Heart right ventricle (tissue), 16 donors: Measurements from ENCODE around the gene RNF166. TPM values are rescaled to one million over a fixed set of nuclear protein-coding genes. Genes with fewer than 3 reads are reported as not detected.

Experiments used
- ATAC-seq, 8 donors: fragments of 200-7000 bp; cut with Tn5 transposase; one replicate each; pipeline ENCODE4 v1.9.1; 2020; ENCODE audit warnings: mild to moderate bottlenecking in 8 of 8, moderate library complexity in 8 of 8, moderate number of reproducible peaks in 1 of 8
- DNase-seq, 2 donors: peaks; one replicate each; pipeline ENCODE4 v3.0.0-alpha.2; 2020
- H3K27ac ChIP-seq, 10 donors: fragments of 200-600 bp; sonication (generic) in 2 of 10; one replicate each; pipeline versions ENCODE4 v1.5.0 to v1.8.0; 2020 to 2022; ENCODE audit warnings: mild to moderate bottlenecking in 3 of 10
- H3K27me3 ChIP-seq, 7 donors: fragments of 200-600 bp; one replicate each; pipeline ENCODE4 v1.8.0; 2021 to 2022; ENCODE audit warnings: mild to moderate bottlenecking in 2 of 7
- H3K36me3 ChIP-seq, 9 donors: fragments of 200-600 bp; sonication (generic) in 1 of 9; one replicate each; pipeline versions ENCODE4 v1.5.0 to v1.8.0; 2020 to 2022; ENCODE audit warnings: mild to moderate bottlenecking in 2 of 9
- H3K4me1 ChIP-seq, 9 donors: fragments of 200-600 bp; sonication (generic) in 1 of 9; one replicate each; pipeline versions ENCODE4 v1.5.0 to v1.8.0; 2020 to 2022; ENCODE audit warnings: mild to moderate bottlenecking in 4 of 9
- H3K4me3 ChIP-seq, 10 donors: fragments of 200-600 bp; sonication (generic) in 2 of 10; one replicate each; pipeline versions ENCODE4 v1.5.0 to v1.8.0; 2020 to 2022; ENCODE audit warnings: mild to moderate bottlenecking in 7 of 10, moderate library complexity in 2 of 10
- H3K9me3 ChIP-seq, 11 donors: fragments of 200-600 bp in 10 of 11; sonication (generic) in 2 of 11; one replicate each; pipeline versions ENCODE4 v1.5.0 to v1.8.0; 2013 to 2022; ENCODE audit warnings: mild to moderate bottlenecking in 2 of 11, control low read depth in 1 of 11, moderate library complexity in 1 of 11
- WGBS, 2 donors: extraction: QIAGEN DNeasy Blood & Tissue Kit; methylation state at CpG; one replicate each; pipeline ENCODE4 v1.1.7; 2013; ENCODE audit warnings: inconsistent platforms in 1 of 2; 5-methylcytosine and 5-hydroxymethylcytosine counted together
- intact Hi-C, 10 donors: fragments of 100-400 bp; cut with DNase I; formaldehyde crosslinking; loops; one replicate each; pipeline versions ENCODE4 v1.11.1 to v1.14.2; 2022
- polyA plus RNA-seq, 2 donors: library from polyadenylated mRNA; stranded (reverse); fragments of 200-250 nt; gene quantifications; one replicate each; pipeline ENCODE4 v1.2.3, GENCODE V29; 2013
- total RNA-seq, 10 donors: library from RNA; stranded (reverse); fragmentation: NEBNext Ultra II Directional in 3 of 10; extraction: Animal tissue kit (Norgen Biotek cat#: 25700) in 3 of 10; gene quantifications; one replicate each; pipeline versions ENCODE4 v1.2.1 to v1.2.4, GENCODE V29; 2021 to 2023
- TF ChIP-seq, protein P1 (sequence below), 9 donors: fragments of 200-600 bp; sonication (generic) in 2 of 9; IDR thresholded peaks; one replicate each; pipeline versions ENCODE4 v1.5.0 to v1.8.0; 2021 to 2022; ENCODE audit warnings: antibody characterized with exemption in 9 of 9, mild to moderate bottlenecking in 5 of 9, moderate library complexity in 1 of 9
- donor health status: Arrhythmogenic right ventricular cardiomyopathy.
- donor health status: ischemic (EF 13 %, LVEDD 7.1; RV severe dilation, severe dysfunction).
- donor health status: healthy with polysubstance abuse.
- donor health status: DM: no; HTN: yes; CAD: no.
- donor health status: DM: no; HTN: no; CAD: no.
- donor health status: ischemic (EF 25% LVEDD 6.9; RV normal size, moderate dysfunction).
- donor health status: ischemic (EF 25% LVEDD 5.7; RV mildly dilated, moderate dysfunction).
- donor health status: healthy.
- donor health status: DM: yes; HTN: yes; CAD: no.
- donor health status: Ischemic cardiomyopathy.
- donor health status: ischemic (EF 35%, LVEDD 5.7; RV mildly dilated, moderate dysfunction).
- donor health status: nonischemic (EF 11% LVEDD 7.7; RV severe dilation, severe dysfunction).
- donor health status: DM: yes; HTN: yes; CAD: no.
- donor health status: PGD.
- donor health status: ischemic (EF 29% LVEDD 5.4; RV normal size, mild dysfunction).
- donor health status: nonischemic (EF 23%, LVEDD 6.1; RV moderate dilation, normal function).

Gene RNF166
- total and polyA plus RNA-seq, 12 donors = 11.8 to 38.0 (median 14.3) TPM

DNA sequence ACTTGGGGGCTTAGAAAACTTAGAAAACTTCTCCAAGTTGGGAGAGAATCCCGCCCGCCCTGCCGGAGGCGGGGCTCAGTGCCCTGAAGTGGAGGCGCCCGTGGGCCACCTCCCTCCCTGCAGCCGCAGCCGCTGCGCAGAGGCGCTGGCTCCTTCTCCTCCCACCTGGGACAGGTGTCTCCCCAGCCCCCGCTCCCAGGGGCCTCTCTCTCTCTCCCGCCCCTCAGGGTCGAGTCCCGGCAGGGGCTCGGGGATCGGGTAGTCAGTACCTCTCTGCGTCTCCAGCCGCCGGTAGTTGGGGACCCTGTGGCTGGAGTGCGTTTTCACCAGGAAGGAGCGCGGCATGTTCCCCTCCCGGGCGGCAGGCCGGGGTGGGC, 20.2 kb downstream of the RNF166 start:
- intact Hi-C loops = no loop called here
- DNase-seq = peak in 1 of 2 donors; percentile 37
- Histone ChIP-seq H3K4me1 (peaks cover 6 to 51% (median 21%) of the 10 kb centered on the region in 9 donors), H3K27me3 (peaks cover 0 to 79% (median 49%) of the 10 kb centered on the region in 7 donors), H3K27ac (peak overlapping the region in 4 of 10 donors; percentile 13 to 89 (median 42)), H3K9me3 (no peaks in the 10 kb centered on the region), H3K4me3 (peak overlapping the region; percentile 40 to 86 (median 60)), H3K36me3 (no peaks in the 10 kb centered on the region)
- TF ChIP-seq, protein P1, sequence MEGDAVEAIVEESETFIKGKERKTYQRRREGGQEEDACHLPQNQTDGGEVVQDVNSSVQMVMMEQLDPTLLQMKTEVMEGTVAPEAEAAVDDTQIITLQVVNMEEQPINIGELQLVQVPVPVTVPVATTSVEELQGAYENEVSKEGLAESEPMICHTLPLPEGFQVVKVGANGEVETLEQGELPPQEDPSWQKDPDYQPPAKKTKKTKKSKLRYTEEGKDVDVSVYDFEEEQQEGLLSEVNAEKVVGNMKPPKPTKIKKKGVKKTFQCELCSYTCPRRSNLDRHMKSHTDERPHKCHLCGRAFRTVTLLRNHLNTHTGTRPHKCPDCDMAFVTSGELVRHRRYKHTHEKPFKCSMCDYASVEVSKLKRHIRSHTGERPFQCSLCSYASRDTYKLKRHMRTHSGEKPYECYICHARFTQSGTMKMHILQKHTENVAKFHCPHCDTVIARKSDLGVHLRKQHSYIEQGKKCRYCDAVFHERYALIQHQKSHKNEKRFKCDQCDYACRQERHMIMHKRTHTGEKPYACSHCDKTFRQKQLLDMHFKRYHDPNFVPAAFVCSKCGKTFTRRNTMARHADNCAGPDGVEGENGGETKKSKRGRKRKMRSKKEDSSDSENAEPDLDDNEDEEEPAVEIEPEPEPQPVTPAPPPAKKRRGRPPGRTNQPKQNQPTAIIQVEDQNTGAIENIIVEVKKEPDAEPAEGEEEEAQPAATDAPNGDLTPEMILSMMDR (IDR thresholded peaks at IDR 0.05) = no peak
- 0% methylated on average over 21 to 25 of the region's 25 CpGs for WGBS, 2 donors
- ATAC-seq = peak; percentile 23 to 55 (median 32)

DNA sequence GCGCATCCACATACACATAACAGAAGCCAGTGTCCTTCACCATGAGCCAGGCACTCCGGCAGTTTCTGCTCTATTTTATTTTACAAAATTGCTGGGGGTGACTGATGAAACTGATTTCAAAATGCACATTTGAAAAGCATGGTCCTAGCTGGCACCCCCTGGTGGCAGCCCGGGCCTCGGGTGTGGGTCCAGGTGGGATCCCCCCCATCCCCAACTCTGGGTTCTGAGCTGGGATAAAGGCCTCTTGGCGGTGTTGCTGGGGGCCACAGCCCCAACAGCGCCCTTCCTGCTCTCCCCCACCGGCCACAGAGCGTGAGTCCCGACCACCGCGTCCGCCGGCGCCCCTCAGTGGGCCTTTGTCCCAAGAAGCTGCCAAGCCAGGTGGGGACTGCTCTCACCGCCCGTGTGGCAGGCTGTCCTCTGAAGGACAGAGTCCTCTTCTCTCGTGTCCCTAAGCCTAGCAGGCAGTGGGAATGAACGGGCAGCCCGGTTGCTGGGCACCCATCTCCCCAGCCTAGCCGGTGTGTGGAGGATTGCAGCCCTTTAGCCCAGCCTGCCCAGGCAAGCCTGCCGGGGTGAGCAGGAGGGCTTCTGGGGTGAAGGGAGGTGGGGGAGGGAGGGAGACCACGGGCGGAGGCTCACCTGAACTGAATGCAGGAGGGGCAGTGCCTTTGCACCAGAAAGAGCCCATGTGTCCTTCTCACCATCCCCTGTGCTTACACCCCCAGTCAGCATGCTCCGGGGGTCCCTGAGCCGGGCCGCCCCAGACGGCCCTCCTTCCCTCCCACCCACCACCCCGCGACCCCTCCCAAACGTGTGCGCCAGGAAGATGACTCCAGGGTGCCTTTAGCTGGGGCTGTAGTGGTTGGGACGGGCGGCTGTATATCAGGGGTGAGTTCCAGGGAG, 20.8 kb downstream of the RNF166 start:
- Histone ChIP-seq H3K27ac (peak overlapping the region in 3 of 10 donors; percentile 13 to 89 (median 35)), H3K9me3 (no peaks in the 10 kb centered on the region), H3K36me3 (peaks cover 0 to 2% (median 0%) of the 10 kb centered on the region in 9 donors), H3K27me3 (peaks cover 0 to 79% (median 43%) of the 10 kb centered on the region in 7 donors), H3K4me1 (peaks cover 6 to 57% (median 21%) of the 10 kb centered on the region in 9 donors), H3K4me3 (peak overlapping the region; percentile 40 to 86 (median 60))
- DNase-seq (no peak), ATAC-seq (peak in 6 of 8 donors; percentile 8 to 39 (median 18))
- intact Hi-C loops = no loop called here
- 6 to 8% methylated on average over 33 of the region's 33 CpGs for WGBS, 2 donors
- TF ChIP-seq, protein P1 (IDR thresholded peaks at IDR 0.05) = peak in 8 of 9 donors; percentile 13 to 67 (median 52)

GRCh38 chr16:88684569-88685155, 21.5 kb downstream of the RNF166 start:
- Histone ChIP-seq H3K4me3 (peak overlapping the region in 1 of 10 donors; percentile 86), H3K27me3 (peaks cover 0 to 75% (median 35%) of the 10 kb centered on the region in 7 donors), H3K27ac (no peak overlapping the region), H3K9me3 (no peaks in the 10 kb centered on the region), H3K4me1 (peaks cover 6 to 60% (median 21%) of the 10 kb centered on the region in 9 donors), H3K36me3 (peaks cover 0 to 4% (median 0%) of the 10 kb centered on the region in 9 donors)
- intact Hi-C loops = no loop called here
- ATAC-seq = no peak
- TF ChIP-seq, protein P1 (IDR thresholded peaks at IDR 0.05) = no peak
- no peak for DNase-seq
- WGBS, 2 donors = 68 to 74% methylated on average over 15 of the region's 15 CpGs

- Histone ChIP-seq H3K27me3 (peaks cover 0 to 63% (median 18%) of the 10 kb centered on the region in 7 donors), H3K4me3 (peak overlapping the region in 1 of 10 donors; percentile 1), H3K27ac (peak overlapping the region in 1 of 10 donors; percentile 84), H3K36me3 (peaks cover 0 to 23% (median 0%) of the 10 kb centered on the region in 9 donors), H3K9me3 (no peaks in the 10 kb centered on the region), H3K4me1 (peaks cover 4 to 55% (median 19%) of the 10 kb centered on the region in 9 donors)
- ATAC-seq (peak in 5 of 8 donors; percentile 4 to 47 (median 25)), DNase-seq (peak in 1 of 2 donors; percentile 26)
- intact Hi-C loops = no loop called here
- WGBS, 2 donors = 40 to 55% methylated on average over 21 of the region's 21 CpGs
- TF ChIP-seq, protein P1 (IDR thresholded peaks at IDR 0.05) = no peak
Observed at GRCh38 chr16:88681709-88682451, 24.3 kb downstream of the RNF166 start.
